GM12872 (cell line): ENCODE data around the gene CERCAM.

ENCODE experiments used
- CTCF ChIP-seq: IDR thresholded peaks from 3 replicates; pipeline ENCODE4 v1.5.1; 2011; ENCODE audit warnings: low read depth, mild to moderate bottlenecking, low read length, moderate library complexity; ENCODE audit not compliant: insufficient read depth

The CERCAM gene

GRCh38 chr9:128439273-128439672 is 18.6 kb downstream of the CERCAM start:
- no peak for TF ChIP-seq CTCF

- TF ChIP-seq CTCF = no peak
Observed at GRCh38 chr9:128442150-128442549, 21.5 kb downstream of the CERCAM start.

GRCh38 chr9:128448746-128449145 is 28.1 kb downstream of the CERCAM start:
- no peak for TF ChIP-seq CTCF

GRCh38 chr9:128454991-128455390 is 34.3 kb downstream of the CERCAM start:
- no peak for TF ChIP-seq CTCF

- TF ChIP-seq CTCF = no peak
Observed at GRCh38 chr9:128455849-128456612, 35.4 kb downstream of the CERCAM start, which contains the start of gene ODF2. Gene ODF2 (plus strand): TSS chr9:128456006. CDS start chr9:128456092, 86 bp downstream.

- TF ChIP-seq CTCF = no peak
Observed at GRCh38 chr9:128456613-128457061, 36.0 kb downstream of the CERCAM start.

GRCh38 chr9:128457207-128457606 is 36.5 kb downstream of the CERCAM start:
- no peak for TF ChIP-seq CTCF
